Stomach smooth muscle (tissue), 2 donors: ENCODE results near the gene CAMKMT.

ENCODE experiments used
- H3K27ac ChIP-seq: one replicate; pipeline ENCODE4 v1.7.0; 2013; ENCODE audit warnings: mild to moderate bottlenecking, low read length, inconsistent platforms
- H3K27me3 ChIP-seq, 2 donors: one replicate each; pipeline ENCODE4 v1.7.0; 2013; ENCODE audit warnings: low read length in 2 of 2; ENCODE audit not compliant: insufficient read depth in 2 of 2, control insufficient read depth in 1 of 2
- H3K36me3 ChIP-seq, 2 donors: one replicate each; pipeline ENCODE4 v1.7.0; 2013; ENCODE audit warnings: low read length in 2 of 2; ENCODE audit not compliant: control insufficient read depth in 2 of 2, insufficient read depth in 2 of 2
- H3K4me1 ChIP-seq: one replicate; pipeline ENCODE4 v1.7.0; 2013; ENCODE audit warnings: low read length; ENCODE audit not compliant: control insufficient read depth, insufficient read depth
- H3K4me3 ChIP-seq, 2 donors: one replicate each; pipeline ENCODE4 v1.7.0; 2013; ENCODE audit warnings: low read length in 2 of 2
- H3K9ac ChIP-seq, 2 donors: one replicate each; pipeline ENCODE4 v1.7.0; 2013; ENCODE audit warnings: low read length in 2 of 2, mild to moderate bottlenecking in 1 of 2
- H3K9me3 ChIP-seq, 2 donors: one replicate each; pipeline ENCODE4 v1.7.0; 2013; ENCODE audit warnings: low read length in 2 of 2; ENCODE audit not compliant: control insufficient read depth in 2 of 2
- donor health status: healthy.
- donor health status: Pancreatic carcinoma.

The CAMKMT gene

DNA sequence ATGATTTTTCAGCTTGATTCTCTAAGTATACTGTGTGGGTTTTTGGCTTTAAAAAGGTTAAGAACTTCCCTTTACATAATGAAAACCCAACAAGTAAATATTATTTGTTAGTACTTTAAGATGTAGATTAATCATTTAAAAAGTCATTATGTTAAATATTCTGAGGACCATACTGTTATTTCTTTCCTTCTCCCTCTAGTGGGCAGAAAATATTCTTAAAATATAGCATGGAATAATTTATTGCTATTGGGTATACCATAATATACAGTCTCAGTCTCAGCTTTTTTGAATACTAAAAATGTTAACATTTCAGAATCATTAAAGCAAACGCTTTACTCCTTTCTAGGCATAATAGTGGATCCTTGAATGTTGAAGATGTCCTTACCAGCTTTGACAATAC is 28.1 kb downstream of the CAMKMT start:
- Histone ChIP-seq H3K4me1 (no peaks in the 10 kb centered on the region), H3K9me3 (no peaks in the 10 kb centered on the region), H3K4me3 (no peak overlapping the region), H3K27me3 (no peaks in the 10 kb centered on the region), H3K27ac (no peak overlapping the region), H3K9ac (no peak overlapping the region), H3K36me3 (no peaks in the 10 kb centered on the region)

DNA sequence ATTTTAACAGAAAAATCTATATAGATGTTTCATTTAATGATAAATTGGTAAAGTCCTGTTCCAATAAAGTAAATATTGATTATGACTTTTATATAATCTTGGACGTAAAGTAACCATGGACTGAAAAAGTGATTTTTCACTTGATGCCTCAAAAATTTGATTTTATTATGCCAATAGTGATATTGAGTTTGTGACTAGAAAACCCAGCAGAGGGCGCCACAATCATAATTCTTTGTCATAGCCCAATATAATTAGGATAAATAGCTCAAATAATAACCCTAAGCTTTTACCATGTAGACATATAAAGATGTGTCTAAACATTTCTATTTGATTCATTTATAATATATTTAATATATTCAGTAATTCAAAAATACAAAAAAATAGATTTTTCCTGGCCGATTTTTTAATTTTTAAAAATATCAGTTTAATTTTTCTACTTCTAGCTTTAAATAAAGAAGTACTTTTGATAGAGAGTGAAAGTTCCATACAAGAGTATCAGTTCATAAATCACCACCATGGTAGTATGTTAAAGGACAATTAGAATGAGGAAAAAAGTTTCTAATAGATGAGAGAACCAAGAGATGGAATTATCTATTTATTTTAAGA is 30.7 kb downstream of the CAMKMT start:
- no peak overlapping the region for H3K9ac ChIP-seq
- H3K36me3 ChIP-seq = no peaks in the 10 kb centered on the region
- H3K4me3 ChIP-seq = no peak overlapping the region
- H3K4me1 ChIP-seq = no peaks in the 10 kb centered on the region
- H3K27ac ChIP-seq = no peak overlapping the region
- no peaks in the 10 kb centered on the region for H3K9me3 ChIP-seq
- H3K27me3 ChIP-seq = no peaks in the 10 kb centered on the region

DNA sequence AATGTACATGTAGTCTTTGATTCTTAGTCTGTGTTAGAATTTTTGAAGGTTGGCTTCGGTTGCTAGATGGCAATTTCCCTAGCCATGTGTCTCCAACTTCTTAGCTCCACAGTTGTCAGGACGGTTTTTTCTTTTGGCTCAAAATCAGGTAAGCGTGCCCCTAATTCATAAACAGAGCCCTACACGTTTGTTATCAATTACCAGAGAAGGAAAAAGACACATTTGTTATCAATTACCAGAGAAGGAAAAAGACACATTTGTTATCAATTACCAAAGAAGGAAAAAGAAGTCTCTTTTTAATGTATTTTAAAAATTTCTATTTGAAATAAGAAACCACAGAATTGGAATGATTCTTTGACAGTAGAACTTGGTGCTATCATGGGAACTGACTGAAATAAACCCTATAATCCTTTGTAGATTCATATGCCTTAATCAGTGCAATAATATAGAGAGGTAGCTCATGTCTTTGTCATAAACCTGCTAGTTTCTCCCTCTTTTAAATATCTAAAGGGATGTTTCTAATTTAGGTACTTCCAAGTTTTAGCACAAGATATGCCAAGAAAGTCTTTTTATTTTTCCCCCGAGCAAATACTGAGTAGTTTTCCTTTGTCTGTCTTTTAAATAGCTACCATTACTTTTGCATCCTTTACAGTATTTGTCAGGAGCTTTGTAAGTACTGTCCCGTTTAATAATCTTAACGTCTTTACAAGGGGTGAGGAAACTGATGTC is 35.9 kb downstream of the CAMKMT start:
- no peak overlapping the region for H3K27ac ChIP-seq
- H3K27me3 ChIP-seq = no peaks in the 10 kb centered on the region
- no peak overlapping the region for H3K9ac ChIP-seq
- H3K4me3 ChIP-seq = no peak overlapping the region
- H3K36me3 ChIP-seq = no peaks in the 10 kb centered on the region
- H3K9me3 ChIP-seq = no peaks in the 10 kb centered on the region
- H3K4me1 ChIP-seq = no peaks in the 10 kb centered on the region

DNA sequence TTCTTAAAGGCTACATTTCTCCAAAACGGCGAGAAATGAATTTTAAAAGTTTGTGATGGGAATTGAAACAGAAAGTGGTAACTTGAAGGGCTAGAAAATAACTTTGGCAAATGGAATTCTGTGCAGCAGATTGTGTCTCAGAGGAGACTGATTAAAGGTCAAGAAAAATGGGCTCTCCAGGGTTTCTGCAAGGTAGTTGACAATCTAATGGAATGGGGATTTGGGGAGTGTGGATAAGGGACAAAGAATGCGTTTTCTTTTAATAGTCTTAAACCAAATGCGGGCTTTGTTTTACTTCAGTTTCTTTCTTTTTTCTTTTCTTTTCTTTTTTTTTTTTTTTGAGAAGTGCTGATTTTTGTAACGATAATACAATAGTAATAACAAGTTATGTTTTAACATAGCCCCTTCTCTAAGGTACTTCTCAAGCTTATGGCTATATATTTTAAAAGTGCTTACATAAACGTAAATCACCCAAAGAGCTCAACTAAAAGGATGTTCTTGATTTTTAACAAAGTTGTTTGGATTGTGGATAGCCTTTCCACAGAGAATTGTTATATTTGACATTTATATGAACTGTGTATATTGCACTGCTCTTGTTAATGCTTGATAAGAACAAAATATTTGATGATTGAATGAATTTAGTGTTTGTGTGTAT is 36.6 kb downstream of the CAMKMT start:
- Histone ChIP-seq H3K27ac (no peak overlapping the region), H3K4me1 (no peaks in the 10 kb centered on the region), H3K4me3 (no peak overlapping the region), H3K36me3 (no peaks in the 10 kb centered on the region), H3K9me3 (no peaks in the 10 kb centered on the region), H3K27me3 (no peaks in the 10 kb centered on the region), H3K9ac (no peak overlapping the region)

DNA sequence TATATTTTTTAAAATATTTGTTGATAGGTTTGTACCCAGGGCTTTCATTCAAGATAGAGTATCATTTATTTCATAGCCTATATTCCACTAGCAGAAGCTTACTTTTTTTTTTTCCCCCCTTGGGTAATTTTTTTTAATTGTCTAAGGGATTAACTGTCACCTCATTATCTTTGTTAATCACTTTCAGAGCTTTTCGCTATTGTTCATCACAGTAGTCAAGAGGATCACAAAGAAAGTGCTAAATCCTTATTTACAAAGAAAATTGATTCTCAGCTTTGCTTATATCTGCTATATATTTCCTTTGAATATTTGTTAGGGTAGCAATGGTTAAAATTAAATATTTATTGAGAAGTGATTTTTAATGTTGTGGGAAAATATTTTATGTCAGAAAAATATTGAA is 59.0 kb downstream of the CAMKMT start:
- Histone ChIP-seq H3K9ac (no peak overlapping the region), H3K27me3 (no peaks in the 10 kb centered on the region), H3K4me1 (no peaks in the 10 kb centered on the region), H3K27ac (no peak overlapping the region), H3K4me3 (no peak overlapping the region), H3K36me3 (no peaks in the 10 kb centered on the region), H3K9me3 (no peaks in the 10 kb centered on the region)

DNA sequence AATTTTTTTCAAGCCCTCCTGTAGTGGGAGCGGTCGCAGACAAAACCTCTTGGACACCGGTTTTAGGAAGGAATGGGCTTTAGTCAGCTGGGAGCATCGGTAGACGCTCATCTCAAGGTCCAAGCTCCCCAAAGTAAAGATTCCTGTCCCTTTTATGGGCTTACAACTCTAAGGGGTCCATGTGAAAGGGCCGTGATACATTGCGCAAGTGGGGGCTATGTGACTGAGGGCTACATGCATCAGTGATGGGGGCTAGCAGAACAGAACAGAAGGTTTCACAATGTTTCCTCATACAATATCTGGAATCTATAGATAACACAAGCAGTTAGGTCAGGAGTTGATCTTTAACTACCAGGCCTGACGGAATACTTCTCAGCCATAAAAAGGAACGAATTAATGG is 62.5 kb downstream of the CAMKMT start:
- Histone ChIP-seq H3K4me3 (no peak overlapping the region), H3K9ac (no peak overlapping the region), H3K9me3 (no peaks in the 10 kb centered on the region), H3K27me3 (no peaks in the 10 kb centered on the region), H3K4me1 (no peaks in the 10 kb centered on the region), H3K36me3 (no peaks in the 10 kb centered on the region), H3K27ac (no peak overlapping the region)

DNA sequence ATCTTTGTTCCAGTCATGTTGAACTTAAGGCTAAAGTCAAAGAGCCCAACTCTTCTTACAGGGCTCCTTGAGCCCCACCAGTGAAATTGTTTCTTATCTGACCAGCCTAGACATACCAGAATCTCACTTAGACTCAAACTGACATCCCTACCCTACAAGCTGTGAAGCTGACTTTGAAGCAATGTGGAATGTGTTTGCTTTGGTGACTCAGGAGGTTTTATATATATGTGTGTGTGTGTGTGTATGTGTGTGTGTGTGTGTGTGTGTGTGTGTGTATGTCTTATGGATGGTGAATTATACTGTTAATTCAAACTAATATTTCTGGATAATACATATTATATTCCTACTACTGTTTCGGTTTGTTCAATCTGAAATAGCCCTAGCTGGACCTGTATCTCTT is 67.3 kb downstream of the CAMKMT start:
- H3K36me3 ChIP-seq = no peaks in the 10 kb centered on the region
- no peak overlapping the region for H3K27ac ChIP-seq
- H3K4me1 ChIP-seq = peaks cover 4% of the 10 kb centered on the region
- no peaks in the 10 kb centered on the region for H3K27me3 ChIP-seq
- no peak overlapping the region for H3K4me3 ChIP-seq
- H3K9ac ChIP-seq = no peak overlapping the region
- no peaks in the 10 kb centered on the region for H3K9me3 ChIP-seq

DNA sequence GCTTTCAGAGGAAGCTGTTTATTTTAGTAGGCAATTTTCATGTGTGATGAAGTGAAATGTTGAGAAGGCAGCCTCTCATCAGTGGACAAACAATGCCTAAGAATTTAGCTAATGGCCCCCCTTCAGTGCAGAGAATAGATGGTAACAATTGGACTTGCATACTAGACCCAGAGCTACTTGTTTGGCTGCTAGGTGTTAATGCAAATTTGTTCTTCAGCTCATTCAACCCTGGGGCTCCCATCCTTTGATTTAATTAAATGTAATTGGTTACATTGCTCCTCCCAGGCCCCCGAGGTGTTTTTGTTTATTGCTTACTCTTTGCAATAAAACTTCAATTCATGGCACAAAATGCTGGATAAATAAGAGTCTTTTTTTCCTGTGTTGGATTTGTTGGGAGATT is 68.6 kb downstream of the CAMKMT start:
- Histone ChIP-seq H3K36me3 (no peaks in the 10 kb centered on the region), H3K9ac (no peak overlapping the region), H3K4me3 (no peak overlapping the region), H3K27me3 (no peaks in the 10 kb centered on the region), H3K27ac (no peak overlapping the region), H3K4me1 (peaks cover 4% of the 10 kb centered on the region), H3K9me3 (no peaks in the 10 kb centered on the region)

DNA sequence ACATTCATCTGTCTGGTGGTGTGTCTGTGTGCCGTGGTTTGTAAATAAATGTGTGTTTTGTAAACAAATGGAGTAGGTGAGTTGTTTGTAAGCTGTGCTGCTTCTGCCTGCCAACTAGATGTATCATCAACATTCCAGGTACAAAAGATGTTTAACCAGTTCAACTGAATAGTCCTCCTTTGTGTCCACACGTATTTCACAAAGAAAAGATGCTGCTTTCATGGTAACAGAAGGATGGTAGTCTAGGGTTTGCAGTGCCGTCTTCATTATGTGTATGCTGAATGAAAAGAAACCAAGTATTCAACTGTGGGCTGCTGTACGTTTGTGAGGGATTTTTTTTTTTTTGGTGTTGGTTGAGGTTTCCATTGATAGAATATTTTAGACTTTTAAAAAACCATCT is 72.1 kb downstream of the CAMKMT start:
- Histone ChIP-seq H3K9me3 (no peaks in the 10 kb centered on the region), H3K4me3 (no peak overlapping the region), H3K9ac (no peak overlapping the region), H3K4me1 (peaks cover 4% of the 10 kb centered on the region), H3K36me3 (no peaks in the 10 kb centered on the region), H3K27ac (no peak overlapping the region), H3K27me3 (no peaks in the 10 kb centered on the region)

DNA sequence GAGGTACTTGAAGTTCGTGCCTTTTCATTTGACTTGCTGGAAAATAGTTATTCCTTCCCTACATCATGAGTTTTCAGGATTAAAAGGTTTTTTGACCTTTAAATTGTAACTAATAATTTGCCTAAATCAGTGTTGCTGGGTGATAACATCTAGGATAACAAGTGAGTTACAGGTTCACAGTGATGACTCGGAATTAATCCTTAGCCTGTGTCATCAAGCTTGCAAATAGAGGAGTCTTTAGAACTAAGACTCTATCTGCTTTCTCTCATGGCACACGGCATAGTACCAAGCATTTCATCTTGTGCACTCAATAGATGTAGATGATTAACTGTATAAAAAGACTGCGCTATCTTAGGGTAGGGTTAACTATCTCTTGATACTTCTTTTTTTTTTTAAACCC is 79.5 kb downstream of the CAMKMT start:
- H3K9me3 ChIP-seq = no peaks in the 10 kb centered on the region
- no peaks in the 10 kb centered on the region for H3K4me1 ChIP-seq
- H3K27ac ChIP-seq = no peak overlapping the region
- H3K36me3 ChIP-seq = no peaks in the 10 kb centered on the region
- no peak overlapping the region for H3K9ac ChIP-seq
- H3K27me3 ChIP-seq = no peaks in the 10 kb centered on the region
- no peak overlapping the region for H3K4me3 ChIP-seq

DNA sequence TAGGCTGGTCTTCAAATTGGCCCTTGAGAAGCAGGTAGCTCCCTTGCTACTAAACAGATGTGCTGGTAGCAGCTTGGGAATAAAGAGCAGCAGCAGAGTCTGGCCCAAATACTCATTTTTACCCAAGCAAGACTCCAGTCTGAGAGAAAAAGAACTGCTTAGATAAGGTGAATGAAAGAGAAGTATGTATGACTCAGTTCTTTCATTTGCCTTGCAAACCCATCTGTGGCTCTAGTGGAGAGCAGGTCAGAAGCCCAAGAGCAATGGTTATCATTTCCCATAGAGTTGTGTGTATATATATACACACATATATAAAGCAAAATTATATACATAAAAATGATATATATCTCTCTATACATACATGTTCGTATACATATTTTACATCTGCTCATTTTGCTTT is 80.3 kb downstream of the CAMKMT start:
- H3K27me3 ChIP-seq = no peaks in the 10 kb centered on the region
- no peak overlapping the region for H3K9ac ChIP-seq
- H3K4me3 ChIP-seq = no peak overlapping the region
- H3K4me1 ChIP-seq = no peaks in the 10 kb centered on the region
- H3K36me3 ChIP-seq = no peaks in the 10 kb centered on the region
- H3K27ac ChIP-seq = no peak overlapping the region
- no peaks in the 10 kb centered on the region for H3K9me3 ChIP-seq
